SH-SY5Y (cell line): ENCODE measurements around the gene RDX.

Source experiments
- GATA2 ChIP-seq: IDR thresholded peaks from 2 replicates; pipeline ENCODE4 v1.6.1; 2011; ENCODE audit warnings: mild to moderate bottlenecking, low read depth, low read length
- GATA3 ChIP-seq: IDR thresholded peaks from 2 replicates; pipeline ENCODE4 v1.6.1; 2011; ENCODE audit warnings: low read depth, mild to moderate bottlenecking, low read length, moderate library complexity

- TF ChIP-seq GATA2 (no peak), GATA3 (no peak)
Observed at GRCh38 chr11:110161061-110161460, 135.4 kb downstream of the RDX start.
